ENCODE results near the gene EEF1G. TPM values are rescaled to one million over a fixed set of nuclear protein-coding genes. Genes with fewer than 3 reads are reported as not detected.

The EEF1G gene
- total RNA-seq, 1 donor from 2014 or later = 1,298 TPM

- Mint-ChIP-seq H3K9me3 (ENCODE audit: unreplicated experiment) (no peaks in the 10 kb centered on the region), H3K27ac (ENCODE audit: unreplicated experiment) (peak overlapping the region; percentile 77), H3K4me3 (ENCODE audit: unreplicated experiment) (peak overlapping the region; percentile 94), H3K27me3 (ENCODE audit: low read depth, unreplicated experiment) (no peaks in the 10 kb centered on the region), H3K4me1 (ENCODE audit: low read depth, unreplicated experiment) (peaks cover 45% of the 10 kb centered on the region), H3K36me3 (ENCODE audit: low read depth, unreplicated experiment) (no peaks in the 10 kb centered on the region)
- no peaks in the 10 kb centered on the region for H3K9me3 ChIP-seq (ENCODE audit: insufficient read depth, low read depth, low read length)
- DNase-seq (ENCODE audit: low read depth) (no peak), FAIRE-seq (no peak)
- H3K9ac ChIP-seq (ENCODE audit: low read length) = peak overlapping the region; percentile 91
- H2AFZ ChIP-seq (ENCODE audit: low read depth, low read length) = no peak overlapping the region
- H3K4me3 ChIP-seq (ENCODE audit: insufficient read depth, low read depth, low read length) = peak overlapping the region; percentile 95
- peaks cover 61% of the 10 kb centered on the region for H3K4me1 ChIP-seq (ENCODE audit: insufficient read depth, low read length)
- H3K79me2 ChIP-seq (ENCODE audit: insufficient read depth, low read length) = peaks cover 76% of the 10 kb centered on the region
- no peaks in the 10 kb centered on the region for H3K27me3 ChIP-seq (ENCODE audit: insufficient read depth, low read length)
- H3K27ac ChIP-seq (ENCODE audit: low read depth, low read length) = peak overlapping the region; percentile 87
- H4K20me1 ChIP-seq (ENCODE audit: insufficient read depth, low read length) = peaks cover 56% of the 10 kb centered on the region
- peak overlapping the region; percentile 90 for H3K4me2 ChIP-seq (ENCODE audit: low read length)
- H3K36me3 ChIP-seq (ENCODE audit: insufficient read depth, low read length) = no peaks in the 10 kb centered on the region
- TF ChIP-seq CTCF (IDR thresholded peaks at IDR 0.05; ENCODE audit: insufficient read depth, low read depth, low read length) = no peak
- no peak for TF ChIP-seq EZH2 (IDR thresholded peaks at IDR 0.05; ENCODE audit: insufficient read depth, low read length)
These were observed 28.9 kb downstream of the EEF1G start for GRCh38 chr11:62544581-62545436.

- H3K27me3 Mint-ChIP-seq (ENCODE audit: low read depth, unreplicated experiment) = no peaks in the 10 kb centered on the region
- no peaks in the 10 kb centered on the region for H3K36me3 Mint-ChIP-seq (ENCODE audit: low read depth, unreplicated experiment)
- Histone ChIP-seq H3K4me3 (ENCODE audit: insufficient read depth, low read depth, low read length) (peak overlapping the region; percentile 95), H2AFZ (ENCODE audit: low read depth, low read length) (no peak overlapping the region), H3K36me3 (ENCODE audit: insufficient read depth, low read length) (no peaks in the 10 kb centered on the region), H3K9ac (ENCODE audit: low read length) (peak overlapping the region; percentile 91), H3K4me1 (ENCODE audit: insufficient read depth, low read length) (peaks cover 66% of the 10 kb centered on the region), H4K20me1 (ENCODE audit: insufficient read depth, low read length) (peaks cover 64% of the 10 kb centered on the region), H3K27me3 (ENCODE audit: insufficient read depth, low read length) (no peaks in the 10 kb centered on the region), H3K9me3 (ENCODE audit: insufficient read depth, low read depth, low read length) (no peaks in the 10 kb centered on the region), H3K27ac (ENCODE audit: low read depth, low read length) (peak overlapping the region; percentile 87), H3K79me2 (ENCODE audit: insufficient read depth, low read length) (peaks cover 84% of the 10 kb centered on the region), H3K4me2 (ENCODE audit: low read length) (peak overlapping the region; percentile 90)
- TF ChIP-seq CTCF (IDR thresholded peaks at IDR 0.05; ENCODE audit: insufficient read depth, low read depth, low read length) (no peak), EZH2 (IDR thresholded peaks at IDR 0.05; ENCODE audit: insufficient read depth, low read length) (no peak)
- H3K4me3 Mint-ChIP-seq (ENCODE audit: unreplicated experiment) = peak overlapping the region; percentile 94
- no peaks in the 10 kb centered on the region for H3K9me3 Mint-ChIP-seq (ENCODE audit: unreplicated experiment)
- DNase-seq (ENCODE audit: low read depth) (no peak), FAIRE-seq (no peak)
- peaks cover 52% of the 10 kb centered on the region for H3K4me1 Mint-ChIP-seq (ENCODE audit: low read depth, unreplicated experiment)
- peak overlapping the region; percentile 77 for H3K27ac Mint-ChIP-seq (ENCODE audit: unreplicated experiment)
These were observed 29.8 kb downstream of the EEF1G start for GRCh38 chr11:62543680-62544444.
